CD4-positive, alpha-beta T cell treated with Interferon gamma for 1 hour (primary cell): Measurements from ENCODE around the gene FLYWCH1.

Experiments
- DNase-seq: peaks from one replicate; pipeline ENCODE4 v3.0.0-alpha.2; 2020

FLYWCH1 gene

GRCh38 chr16:2988590-2989099 is 76.9 kb downstream of the FLYWCH1 start:
- DNase-seq = no peak

GRCh38 chr16:2990891-2991290 is 79.2 kb downstream of the FLYWCH1 start:
- DNase-seq = no peak

- no peak for DNase-seq
Observed at GRCh38 chr16:2991566-2992261, 80.0 kb downstream of the FLYWCH1 start.

GRCh38 chr16:2992383-2993081 is 80.8 kb downstream of the FLYWCH1 start:
- no peak for DNase-seq

GRCh38 chr16:2996298-2996697 is 84.6 kb downstream of the FLYWCH1 start:
- DNase-seq = no peak

GRCh38 chr16:2999929-3000328 is 88.2 kb downstream of the FLYWCH1 start:
- DNase-seq = no peak

- no peak for DNase-seq
Observed at GRCh38 chr16:3000540-3000939, 88.8 kb downstream of the FLYWCH1 start.
